DMS79 (cell line): ENCODE data around the gene ARSI.
"Not testable (repeated sequence)": the region's sequence is repeated elsewhere in the genome, so short reads cannot be mapped to it uniquely, and the experiment has no call there.

Experiments used
- DNase-seq: peaks from one replicate; lab custom pipeline; 2025; lab: John Stamatoyannopoulos, UW

The ARSI gene

GRCh38 chr5:150265870-150266383 lies 36.8 kb downstream of the ARSI start:
- no peak for DNase-seq

- no peak for DNase-seq
Measured at GRCh38 chr5:150264667-150265603, 37.8 kb downstream of the ARSI start.

- DNase-seq, result no peak
Measured at GRCh38 chr5:150263801-150264621, 38.7 kb downstream of the ARSI start.

- DNase-seq, result no peak
Measured at GRCh38 chr5:150263375-150263775, 39.3 kb downstream of the ARSI start.

GRCh38 chr5:150262502-150262901 lies 40.2 kb downstream of the ARSI start:
- DNase-seq, result no peak

GRCh38 chr5:150261231-150261630 lies 41.5 kb downstream of the ARSI start:
- DNase-seq, result no peak

GRCh38 chr5:150258130-150258529 lies 44.6 kb downstream of the ARSI start:
- no peak for DNase-seq

GRCh38 chr5:150257424-150257823 lies 45.3 kb downstream of the ARSI start:
- no peak for DNase-seq

GRCh38 chr5:150256410-150257064 lies 46.2 kb downstream of the ARSI start:
- DNase-seq, result no peak

GRCh38 chr5:150255659-150256409 lies 46.9 kb downstream of the ARSI start:
- DNase-seq, result peak; percentile 1

GRCh38 chr5:150254774-150255173 lies 47.9 kb downstream of the ARSI start:
- no peak for DNase-seq

- DNase-seq, result no peak
Measured at GRCh38 chr5:150254363-150254762, 48.3 kb downstream of the ARSI start.

- no peak for DNase-seq
Measured at GRCh38 chr5:150253416-150254208, 49.1 kb downstream of the ARSI start.

GRCh38 chr5:150252489-150252888 lies 50.2 kb downstream of the ARSI start:
- DNase-seq, result no peak

GRCh38 chr5:150251504-150251903 lies 51.2 kb downstream of the ARSI start:
- no peak for DNase-seq

GRCh38 chr5:150249744-150250143 lies 53.0 kb downstream of the ARSI start:
- DNase-seq, result no peak

GRCh38 chr5:150248946-150249345 lies 53.8 kb downstream of the ARSI start:
- no peak for DNase-seq

- DNase-seq, result not testable (repeated sequence)
Measured at GRCh38 chr5:150248493-150248892, 54.2 kb downstream of the ARSI start.

- DNase-seq, result no peak
Measured at GRCh38 chr5:150247726-150248125, 55.0 kb downstream of the ARSI start.

- no peak for DNase-seq
Measured at GRCh38 chr5:150246835-150247234, 55.9 kb downstream of the ARSI start.

GRCh38 chr5:150246429-150246828 lies 56.3 kb downstream of the ARSI start:
- no peak for DNase-seq
